CD4-positive, alpha-beta T cell (primary cell): ENCODE measurements around the gene PTGES3. TPM values are rescaled to one million over a fixed set of nuclear protein-coding genes. Genes with fewer than 3 reads are reported as not detected.

Experiments
- ATAC-seq: fragments of 200-7000 bp; cut with Tn5 transposase; one replicate; pipeline ENCODE4 v1.10.0; 2022; ENCODE audit warnings: mild to moderate bottlenecking; ENCODE audit not compliant: poor library complexity
- CTCF ChIA-PET: fragments of 350-600 bp; sonication (Branson Sonifier 250); formaldehyde crosslinking; loops from one replicate; lab custom pipeline; 2021; ENCODE audit warnings: antibody characterized with exemption, inconsistent platforms; lab: Charles Lee
- POLR2A ChIA-PET: fragments of 350-600 bp; sonication (Branson Sonifier 250); formaldehyde crosslinking; loops from one replicate; lab custom pipeline; 2021; ENCODE audit warnings: antibody characterized with exemption, inconsistent platforms; lab: Charles Lee
- DNase-seq, 14 experiments: peaks; one replicate each; pipeline ENCODE4 v3.0.0-alpha.2; 2013 to 2020; ENCODE audit warnings: mixed read lengths in 2 of 14
- H3K27ac ChIP-seq, 2 donors: one replicate each; pipeline versions ENCODE4 v1.5.1 to v1.7.0; 2013; ENCODE audit warnings: low read length in 2 of 2, low read depth in 1 of 2, mild to moderate bottlenecking in 1 of 2
- H3K27me3 ChIP-seq, 2 experiments: 1 replicate in 1 of 2; 2 replicates in 1 of 2; pipeline versions ENCODE4 v1.6.1 to v1.7.0; 2013; ENCODE audit warnings: low read length in 2 of 2, control low read depth in 1 of 2, mild to moderate bottlenecking in 1 of 2, moderate library complexity in 1 of 2; ENCODE audit not compliant: insufficient read depth in 2 of 2, control insufficient read depth in 1 of 2
- H3K36me3 ChIP-seq: one replicate; pipeline ENCODE4 v1.6.1; 2013; ENCODE audit warnings: low read length, control low read depth; ENCODE audit not compliant: insufficient read depth
- H3K4me1 ChIP-seq: one replicate; pipeline ENCODE4 v1.6.1; 2013; ENCODE audit warnings: low read length, control low read depth; ENCODE audit not compliant: insufficient read depth
- H3K4me3 ChIP-seq: one replicate; pipeline ENCODE4 v1.5.1; 2013; ENCODE audit warnings: mild to moderate bottlenecking, low read length, moderate library complexity
- H3K9me3 ChIP-seq, 2 experiments: 1 replicate in 1 of 2; 2 replicates in 1 of 2; pipeline versions ENCODE4 v1.6.1 to v1.7.0; 2013; ENCODE audit warnings: low read length in 2 of 2, mild to moderate bottlenecking in 2 of 2, control low read depth in 1 of 2, moderate library complexity in 1 of 2; ENCODE audit not compliant: control insufficient read depth in 1 of 2, insufficient read depth in 1 of 2
- H3K27ac Mint-ChIP-seq: one replicate; pipeline ENCODE4 v1.8.0; 2020; ENCODE audit warnings: mixed read lengths
- H3K27me3 Mint-ChIP-seq: one replicate; pipeline ENCODE4 v1.8.0; 2021; ENCODE audit warnings: mixed read lengths
- H3K36me3 Mint-ChIP-seq: one replicate; pipeline ENCODE4 v1.8.0; 2021; ENCODE audit warnings: low read depth, mixed read lengths
- H3K4me1 Mint-ChIP-seq: one replicate; pipeline ENCODE4 v1.8.0; 2021; ENCODE audit warnings: low read depth, mixed read lengths
- H3K4me3 Mint-ChIP-seq: one replicate; pipeline ENCODE4 v1.8.0; 2020; ENCODE audit warnings: mild to moderate bottlenecking, mixed read lengths
- H3K9me3 Mint-ChIP-seq: one replicate; pipeline ENCODE4 v1.8.0; 2020; ENCODE audit warnings: mixed read lengths
- intact Hi-C, 2 experiments: fragments of 100-400 bp; cut with DNase I in 1 of 2; cut with micrococcal nuclease in 1 of 2; formaldehyde crosslinking; loops; one replicate each; pipeline versions ENCODE4 v1.15.1 to v1.9.0; 2023 to 2025; cut with DNase I, micrococcal nuclease
- total RNA-seq, 174 experiments: library from RNA in 2 of 174; stranded (reverse) in 2 of 174; gene quantifications; one replicate each; pipeline ENCODE4 v1.2.3 and lab custom pipeline; 2021 to 2026
- TF ChIP-seq, protein P1 (sequence below): fragments of 200-600 bp; IDR thresholded peaks from one replicate; pipeline ENCODE4 v1.8.0; 2022; ENCODE audit warnings: antibody characterized with exemption, mild to moderate bottlenecking

The PTGES3 gene
- total RNA-seq, 2 experiments from 2014 or later, result 146 to 154 TPM

DNA sequence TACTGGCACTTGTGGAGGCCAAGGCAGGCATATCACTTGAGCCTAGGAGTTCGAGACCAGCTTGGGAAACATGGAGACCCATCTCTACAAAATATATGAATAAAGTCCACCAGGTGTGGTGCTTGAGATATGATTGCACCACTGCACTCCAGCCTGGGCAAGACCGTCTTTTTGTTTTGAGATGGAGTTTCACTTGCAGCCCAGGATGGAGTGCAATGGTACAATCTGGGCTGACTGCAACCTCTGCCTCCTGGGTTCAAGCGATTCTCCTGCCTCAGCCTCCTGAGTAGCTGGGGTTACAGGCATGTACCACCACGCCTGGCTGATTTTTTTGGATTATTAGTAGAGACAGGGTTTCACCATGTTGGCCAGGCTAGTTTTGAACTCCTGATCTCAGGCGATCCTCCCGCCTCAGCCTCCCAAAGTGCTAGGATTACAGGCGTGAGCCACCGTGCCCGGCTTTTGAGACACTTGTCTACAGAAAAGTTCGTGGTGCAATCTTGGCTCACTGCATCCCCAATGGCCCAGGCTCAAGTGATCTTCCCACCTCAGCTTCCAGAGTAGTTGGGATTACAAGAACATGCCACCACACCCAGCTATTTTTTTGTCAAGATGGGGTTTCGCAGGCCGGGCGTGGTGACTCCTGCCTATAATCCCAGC lies 26.0 kb downstream of the PTGES3 start:
- POLR2A ChIA-PET, result interaction anchor here (0.9 to 2.5 kb wide), 5 partner anchors 14 to 63 kb away, joined by 3 to 11 read pairs (median 5); partner anchors contain the start of genes ATP5F1B, NACA and PTGES3
- peak overlapping the region; percentile 20 for H3K27ac Mint-ChIP-seq
- no peak for DNase-seq

DNA sequence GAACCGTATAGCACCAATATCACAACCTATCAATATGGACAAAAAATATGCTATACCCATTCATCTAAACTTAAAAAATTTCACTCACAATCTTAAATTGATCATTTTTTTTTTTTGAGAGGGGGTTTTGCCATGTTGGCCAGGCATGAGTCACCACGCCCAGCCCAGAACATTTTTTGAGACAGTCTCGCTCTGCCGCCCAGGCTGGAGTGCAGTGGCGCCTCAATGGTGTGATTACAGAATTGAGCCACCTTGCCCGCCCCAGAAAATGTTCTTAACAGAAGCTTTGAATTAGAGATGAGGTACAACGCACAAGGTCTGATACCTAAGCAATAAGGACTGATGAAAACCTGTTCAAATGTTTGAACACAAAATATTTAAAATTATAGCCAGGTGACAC lies 26.5 kb downstream of the PTGES3 start:
- Histone ChIP-seq H3K4me3 (no peak overlapping the region), H3K27me3 (no peaks in the 10 kb centered on the region), H3K36me3 (peaks cover 35% of the 10 kb centered on the region), H3K9me3 (no peaks in the 10 kb centered on the region), H3K4me1 (no peaks in the 10 kb centered on the region), H3K27ac (no peak overlapping the region)
- H3K9me3 Mint-ChIP-seq, result no peaks in the 10 kb centered on the region
- no peaks in the 10 kb centered on the region for H3K4me1 Mint-ChIP-seq
- ChIA-PET POLR2A (interaction anchor here (0.6 to 2.5 kb wide), 6 partner anchors 14 to 64 kb away, joined by 3 to 11 read pairs (median 4); partner anchors contain the start of genes ATP5F1B, NACA and PTGES3), CTCF (no interaction called here)
- peaks cover 52% of the 10 kb centered on the region for H3K36me3 Mint-ChIP-seq
- no peak for ATAC-seq
- H3K4me3 Mint-ChIP-seq, result no peak overlapping the region
- peak overlapping the region; percentile 20 for H3K27ac Mint-ChIP-seq
- no peaks in the 10 kb centered on the region for H3K27me3 Mint-ChIP-seq
- intact Hi-C loops, result no loop called here
- DNase-seq, result no peak
- TF ChIP-seq, protein P1, sequence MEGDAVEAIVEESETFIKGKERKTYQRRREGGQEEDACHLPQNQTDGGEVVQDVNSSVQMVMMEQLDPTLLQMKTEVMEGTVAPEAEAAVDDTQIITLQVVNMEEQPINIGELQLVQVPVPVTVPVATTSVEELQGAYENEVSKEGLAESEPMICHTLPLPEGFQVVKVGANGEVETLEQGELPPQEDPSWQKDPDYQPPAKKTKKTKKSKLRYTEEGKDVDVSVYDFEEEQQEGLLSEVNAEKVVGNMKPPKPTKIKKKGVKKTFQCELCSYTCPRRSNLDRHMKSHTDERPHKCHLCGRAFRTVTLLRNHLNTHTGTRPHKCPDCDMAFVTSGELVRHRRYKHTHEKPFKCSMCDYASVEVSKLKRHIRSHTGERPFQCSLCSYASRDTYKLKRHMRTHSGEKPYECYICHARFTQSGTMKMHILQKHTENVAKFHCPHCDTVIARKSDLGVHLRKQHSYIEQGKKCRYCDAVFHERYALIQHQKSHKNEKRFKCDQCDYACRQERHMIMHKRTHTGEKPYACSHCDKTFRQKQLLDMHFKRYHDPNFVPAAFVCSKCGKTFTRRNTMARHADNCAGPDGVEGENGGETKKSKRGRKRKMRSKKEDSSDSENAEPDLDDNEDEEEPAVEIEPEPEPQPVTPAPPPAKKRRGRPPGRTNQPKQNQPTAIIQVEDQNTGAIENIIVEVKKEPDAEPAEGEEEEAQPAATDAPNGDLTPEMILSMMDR, result no peak

More for the DNA sequence above, 26.0 kb downstream of the PTGES3 start:
- Histone ChIP-seq H3K27ac (no peak overlapping the region), H3K4me3 (no peak overlapping the region), H3K36me3 (peaks cover 40% of the 10 kb centered on the region), H3K4me1 (no peaks in the 10 kb centered on the region), H3K27me3 (no peaks in the 10 kb centered on the region), H3K9me3 (no peaks in the 10 kb centered on the region)
- Mint-ChIP-seq H3K27me3 (no peaks in the 10 kb centered on the region), H3K9me3 (no peaks in the 10 kb centered on the region), H3K4me3 (no peak overlapping the region), H3K4me1 (no peaks in the 10 kb centered on the region), H3K36me3 (peaks cover 56% of the 10 kb centered on the region)
- CTCF ChIA-PET, result no interaction called here
- TF ChIP-seq, protein P1, result no peak
- no peak for ATAC-seq
- intact Hi-C loops, result no loop called here

DNA sequence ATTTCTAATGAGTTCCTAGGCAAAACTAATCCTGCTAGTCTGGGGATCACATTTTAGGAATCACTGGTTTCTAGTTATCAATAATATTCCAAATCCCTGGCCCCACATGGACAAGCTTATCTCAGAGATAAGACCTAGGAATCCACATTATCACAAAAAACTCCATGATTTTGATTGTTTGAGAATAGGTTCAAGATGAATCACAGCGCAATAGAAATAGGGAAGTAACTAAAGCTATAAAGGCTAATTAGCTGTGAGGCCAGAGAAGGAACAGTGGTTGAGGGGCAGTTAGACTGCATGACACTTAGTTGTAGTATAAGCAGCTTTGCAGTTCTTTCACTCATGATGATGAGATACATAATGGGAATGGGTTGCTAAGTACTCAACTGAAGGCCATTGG lies 29.2 kb downstream of the PTGES3 start:
- no peak for ATAC-seq
- DNase-seq, result no peak
- Histone ChIP-seq H3K27ac (no peak overlapping the region), H3K4me1 (no peaks in the 10 kb centered on the region), H3K4me3 (no peak overlapping the region), H3K36me3 (peaks cover 11% of the 10 kb centered on the region), H3K27me3 (no peaks in the 10 kb centered on the region), H3K9me3 (peaks cover 0 to 6% of the 10 kb centered on the region in 2 experiments)
- Mint-ChIP-seq H3K27me3 (no peaks in the 10 kb centered on the region), H3K4me3 (no peak overlapping the region), H3K9me3 (peaks cover 2% of the 10 kb centered on the region), H3K4me1 (no peaks in the 10 kb centered on the region), H3K36me3 (peaks cover 26% of the 10 kb centered on the region), H3K27ac (no peak overlapping the region)
- TF ChIP-seq, protein P1, result no peak
- ChIA-PET POLR2A (interaction anchor here (0.9 to 3.2 kb wide), 4 partner anchors 13 to 31 kb away, joined by 3 to 12 read pairs (median 5); partner anchors contain the start of gene ATP5F1B), CTCF (interaction anchor here (1.3 kb wide), 1 partner anchor 22 kb away, joined by 4 read pairs; no protein-coding TSS in a partner anchor)
- intact Hi-C loops, result no loop called here
